ENCODE results near the gene DAB1. TPM values are rescaled to one million over a fixed set of nuclear protein-coding genes. Genes with fewer than 3 reads are reported as not detected.
"Not testable (repeated sequence)": the region's sequence is repeated elsewhere in the genome, so short reads cannot be mapped to it uniquely, and the experiment has no call there.

Gene DAB1
- total and polyA plus RNA-seq, 10 of the 15 experiments (the other 5 are each of a cell fraction or from before 2014, with no cell fraction given): 0.02 to 0.10 (median 0.03) TPM; not detected in 5

- TF ChIP-seq YBX1 (IDR thresholded peaks at IDR 0.05): no peak
Observed at GRCh38 chr1:57089221-57089620, 334.6 kb downstream of the DAB1 start (continued).

GRCh38 chr1:57088653-57089052 is 335.2 kb downstream of the DAB1 start:
- Histone ChIP-seq H3K9ac (ENCODE audit: control insufficient read depth, insufficient read depth, low read length) (no peak overlapping the region), H3K4me2 (ENCODE audit: control insufficient read depth, insufficient read depth) (no peak overlapping the region), H3K4me1 (ENCODE audit: control insufficient read depth, insufficient read depth, low read length) (no peaks in the 10 kb centered on the region), H3K27ac (ENCODE audit: control insufficient read depth, insufficient read depth) (no peak overlapping the region), H3K36me3 (ENCODE audit: control insufficient read depth in 2 of 2, insufficient read depth in 2 of 2, low read length in 1 of 2) (no peaks in the 10 kb centered on the region), H3K27me3 (replicated peaks in 1 of 2; ENCODE audit: control insufficient read depth in 2 of 2, insufficient read depth in 2 of 2, low read length in 1 of 2) (no peaks in the 10 kb centered on the region; a peak in 2 of 4 replicates), H2AFZ (ENCODE audit: control insufficient read depth, low read depth, low read length) (no peak overlapping the region), H3K9me3 (replicated peaks; ENCODE audit: control insufficient read depth, insufficient read depth, low read length) (no peaks in the 10 kb centered on the region), H3K79me2 (ENCODE audit: control insufficient read depth, insufficient read depth, low read length) (no peaks in the 10 kb centered on the region), H4K20me1 (ENCODE audit: control insufficient read depth, insufficient read depth) (no peaks in the 10 kb centered on the region), H3K4me3 (no peak overlapping the region)
- ChIA-PET POLR2A (no interaction called here), CTCF (no interaction called here), RAD21 (ENCODE audit: unreplicated experiment) (no interaction called here), SMC1A (ENCODE audit: uncharacterized antibody, unreplicated experiment) (no interaction called here)
- DNase-seq (ENCODE audit: low read depth, low spot score) (no peak), FAIRE-seq (no peak), ATAC-seq (no peak)
- in situ Hi-C loops (cut with MboI) (no loop called here), intact Hi-C loops (cut with micrococcal nuclease; ENCODE audit: unreplicated experiment) (no loop called here)
- WGBS (ENCODE audit: insufficient coverage, insufficient replicate concordance, low lambda C conversion rate, missing lambda C conversion rate): 28% methylated on average over 6 of the region's 6 CpGs
- BruUV-seq (replicated peaks): no TSS peak
- TF ChIP-seq MTA3 (IDR thresholded peaks at IDR 0.05; ENCODE audit: borderline replicate concordance, low read length) (no peak), IKZF1 (conservative IDR thresholded peaks at IDR 0.05) (no peak), MYC (IDR thresholded peaks at IDR 0.05; ENCODE audit: insufficient read depth, insufficient read length, insufficient replicate concordance, low read length, severe bottlenecking) (no peak), TCF12 (IDR thresholded peaks at IDR 0.05; ENCODE audit: low read depth, low read length) (no peak), GABPA (IDR thresholded peaks at IDR 0.05; ENCODE audit: low read depth) (no peak), SMC3 (IDR thresholded peaks at IDR 0.05; ENCODE audit: borderline replicate concordance, low read length) (no peak), NKRF (conservative IDR thresholded peaks at IDR 0.05) (no peak)
- TF ChIP-seq, protein P1, sequence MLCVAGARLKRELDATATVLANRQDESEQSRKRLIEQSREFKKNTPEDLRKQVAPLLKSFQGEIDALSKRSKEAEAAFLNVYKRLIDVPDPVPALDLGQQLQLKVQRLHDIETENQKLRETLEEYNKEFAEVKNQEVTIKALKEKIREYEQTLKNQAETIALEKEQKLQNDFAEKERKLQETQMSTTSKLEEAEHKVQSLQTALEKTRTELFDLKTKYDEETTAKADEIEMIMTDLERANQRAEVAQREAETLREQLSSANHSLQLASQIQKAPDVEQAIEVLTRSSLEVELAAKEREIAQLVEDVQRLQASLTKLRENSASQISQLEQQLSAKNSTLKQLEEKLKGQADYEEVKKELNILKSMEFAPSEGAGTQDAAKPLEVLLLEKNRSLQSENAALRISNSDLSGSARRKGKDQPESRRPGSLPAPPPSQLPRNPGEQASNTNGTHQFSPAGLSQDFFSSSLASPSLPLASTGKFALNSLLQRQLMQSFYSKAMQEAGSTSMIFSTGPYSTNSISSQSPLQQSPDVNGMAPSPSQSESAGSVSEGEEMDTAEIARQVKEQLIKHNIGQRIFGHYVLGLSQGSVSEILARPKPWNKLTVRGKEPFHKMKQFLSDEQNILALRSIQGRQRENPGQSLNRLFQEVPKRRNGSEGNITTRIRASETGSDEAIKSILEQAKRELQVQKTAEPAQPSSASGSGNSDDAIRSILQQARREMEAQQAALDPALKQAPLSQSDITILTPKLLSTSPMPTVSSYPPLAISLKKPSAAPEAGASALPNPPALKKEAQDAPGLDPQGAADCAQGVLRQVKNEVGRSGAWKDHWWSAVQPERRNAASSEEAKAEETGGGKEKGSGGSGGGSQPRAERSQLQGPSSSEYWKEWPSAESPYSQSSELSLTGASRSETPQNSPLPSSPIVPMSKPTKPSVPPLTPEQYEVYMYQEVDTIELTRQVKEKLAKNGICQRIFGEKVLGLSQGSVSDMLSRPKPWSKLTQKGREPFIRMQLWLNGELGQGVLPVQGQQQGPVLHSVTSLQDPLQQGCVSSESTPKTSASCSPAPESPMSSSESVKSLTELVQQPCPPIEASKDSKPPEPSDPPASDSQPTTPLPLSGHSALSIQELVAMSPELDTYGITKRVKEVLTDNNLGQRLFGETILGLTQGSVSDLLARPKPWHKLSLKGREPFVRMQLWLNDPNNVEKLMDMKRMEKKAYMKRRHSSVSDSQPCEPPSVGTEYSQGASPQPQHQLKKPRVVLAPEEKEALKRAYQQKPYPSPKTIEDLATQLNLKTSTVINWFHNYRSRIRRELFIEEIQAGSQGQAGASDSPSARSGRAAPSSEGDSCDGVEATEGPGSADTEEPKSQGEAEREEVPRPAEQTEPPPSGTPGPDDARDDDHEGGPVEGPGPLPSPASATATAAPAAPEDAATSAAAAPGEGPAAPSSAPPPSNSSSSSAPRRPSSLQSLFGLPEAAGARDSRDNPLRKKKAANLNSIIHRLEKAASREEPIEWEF (IDR thresholded peaks at IDR 0.05; ENCODE audit: insufficient replicate concordance, low read depth, low read length): no peak

- CTCF ChIA-PET; RAD21 ChIA-PET (ENCODE audit: unreplicated experiment); H3K4me1 ChIP-seq (ENCODE audit: control insufficient read depth, insufficient read depth, low read length); H3K4me2 ChIP-seq (ENCODE audit: control insufficient read depth, insufficient read depth); H3K9ac ChIP-seq (ENCODE audit: control insufficient read depth, insufficient read depth, low read length); in situ Hi-C loops (cut with MboI); FAIRE-seq; BruUV-seq (replicated peaks); H3K9me3 ChIP-seq (replicated peaks; ENCODE audit: control insufficient read depth, insufficient read depth, low read length); H2AFZ ChIP-seq (ENCODE audit: control insufficient read depth, low read depth, low read length); DNase-seq (ENCODE audit: low read depth, low spot score); POLR2A ChIA-PET; H3K27ac ChIP-seq (ENCODE audit: control insufficient read depth, insufficient read depth); intact Hi-C loops (cut with micrococcal nuclease; ENCODE audit: unreplicated experiment); ATAC-seq; SMC1A ChIA-PET (ENCODE audit: uncharacterized antibody, unreplicated experiment); H3K27me3 ChIP-seq (replicated peaks in 1 of 2; ENCODE audit: control insufficient read depth in 2 of 2, insufficient read depth in 2 of 2, low read length in 1 of 2); H3K36me3 ChIP-seq (ENCODE audit: control insufficient read depth in 2 of 2, insufficient read depth in 2 of 2, low read length in 1 of 2); H3K79me2 ChIP-seq (ENCODE audit: control insufficient read depth, insufficient read depth, low read length); H3K4me3 ChIP-seq; H4K20me1 ChIP-seq (ENCODE audit: control insufficient read depth, insufficient read depth): not testable (repeated sequence)
- WGBS (ENCODE audit: insufficient coverage, insufficient replicate concordance, low lambda C conversion rate, missing lambda C conversion rate): 8% methylated on average over 2 of the region's 3 CpGs
Observed at GRCh38 chr1:57087660-57088059, 336.2 kb downstream of the DAB1 start.
